Fibroblast of skin of scalp (primary cell): Measurements from ENCODE around the gene SFMBT1.

ENCODE experiments used
- DNase-seq: peaks from one replicate; pipeline ENCODE4 v3.0.0-alpha.2; 2013

Gene SFMBT1

GRCh38 chr3:52912885-52913731 is 132.8 kb downstream of the SFMBT1 start:
- no peak for DNase-seq

- DNase-seq, result no peak
Observed at GRCh38 chr3:52910823-52911222, 135.1 kb downstream of the SFMBT1 start.

- no peak for DNase-seq
Observed at GRCh38 chr3:52907497-52907896, 138.4 kb downstream of the SFMBT1 start.

GRCh38 chr3:52904552-52904951 is 141.3 kb downstream of the SFMBT1 start:
- no peak for DNase-seq

GRCh38 chr3:52904000-52904399 is 141.9 kb downstream of the SFMBT1 start:
- DNase-seq, result no peak

GRCh38 chr3:52897130-52898122 is 148.4 kb downstream of the SFMBT1 start, which contains the start of gene STIMATE:
TSS of gene STIMATE (minus strand) at chr3:52897548. CDS start at chr3:52897450, 98 bp downstream.
- peak; percentile 82 for DNase-seq

GRCh38 chr3:52896613-52897012 is 149.3 kb downstream of the SFMBT1 start:
- no peak for DNase-seq

- DNase-seq, result no peak
Observed at GRCh38 chr3:52896151-52896550, 149.7 kb downstream of the SFMBT1 start.

GRCh38 chr3:52895418-52895817 is 150.5 kb downstream of the SFMBT1 start:
- no peak for DNase-seq

GRCh38 chr3:52894756-52895155 is 151.1 kb downstream of the SFMBT1 start:
- DNase-seq, result no peak

GRCh38 chr3:52893723-52894122 is 152.2 kb downstream of the SFMBT1 start:
- no peak for DNase-seq

GRCh38 chr3:52892625-52893311 is 153.1 kb downstream of the SFMBT1 start:
- DNase-seq, result no peak

- no peak for DNase-seq
Observed at GRCh38 chr3:52892290-52892624, 153.6 kb downstream of the SFMBT1 start.

- peak; percentile 59 for DNase-seq
Observed at GRCh38 chr3:52891615-52892081, 154.2 kb downstream of the SFMBT1 start.

- no peak for DNase-seq
Observed at GRCh38 chr3:52891164-52891563, 154.7 kb downstream of the SFMBT1 start.

- no peak for DNase-seq
Observed at GRCh38 chr3:52890735-52891134, 155.1 kb downstream of the SFMBT1 start.

GRCh38 chr3:52889901-52890300 is 156.0 kb downstream of the SFMBT1 start:
- no peak for DNase-seq

GRCh38 chr3:52887166-52887565 is 158.7 kb downstream of the SFMBT1 start:
- DNase-seq, result no peak

- no peak for DNase-seq
Observed at GRCh38 chr3:52886049-52886730, 159.7 kb downstream of the SFMBT1 start.

GRCh38 chr3:52882377-52882776 is 163.5 kb downstream of the SFMBT1 start:
- DNase-seq, result no peak

GRCh38 chr3:52881871-52882270 is 164.0 kb downstream of the SFMBT1 start:
- no peak for DNase-seq

GRCh38 chr3:52880474-52880873 is 165.4 kb downstream of the SFMBT1 start:
- DNase-seq, result no peak
